Pancreas (tissue), 10 donors: Measurements from ENCODE around the gene RBMS1. TPM values are rescaled to one million over a fixed set of nuclear protein-coding genes. Genes with fewer than 3 reads are reported as not detected.
"Not testable (repeated sequence)": the region's sequence is repeated elsewhere in the genome, so short reads cannot be mapped to it uniquely, and the experiment has no call there.

Source experiments
- ATAC-seq, 4 donors: fragments of 200-7000 bp; cut with Tn5 transposase; one replicate each; pipeline versions ENCODE4 v1.8.0 to v1.9.1; 2020; ENCODE audit warnings: mild to moderate bottlenecking in 4 of 4, moderate library complexity in 4 of 4
- DNase-seq, 6 donors: peaks; one replicate each; pipeline ENCODE4 v3.0.0-alpha.2; 2020
- FAIRE-seq: peaks from 2 replicates; lab custom pipeline; 2012; peaks lifted over from hg19 to GRCh38; lab: Jason Lieb, UNC
- H3K27ac ChIP-seq, 4 donors: fragments of 200-600 bp; sonication (generic); 1 replicate in 3 of 4; 2 replicates in 1 of 4; pipeline versions ENCODE4 v1.5.0 to v1.8.0; 2020
- H3K27me3 ChIP-seq, 4 donors: fragments of 200-600 bp; one replicate each; pipeline ENCODE4 v1.8.0; 2021
- H3K36me3 ChIP-seq, 3 donors: fragments of 200-600 bp; sonication (generic) in 1 of 3; one replicate each; pipeline versions ENCODE4 v1.5.0 to v1.8.0; 2020 to 2021
- H3K4me1 ChIP-seq, 3 donors: fragments of 200-600 bp; one replicate each; pipeline ENCODE4 v1.8.0; 2021
- H3K4me3 ChIP-seq, 4 donors: fragments of 200-600 bp; sonication (generic) in 2 of 4; one replicate each; pipeline versions ENCODE4 v1.5.0 to v1.8.0; 2020 to 2021
- H3K9me3 ChIP-seq, 4 donors: fragments of 200-600 bp; one replicate each; pipeline ENCODE4 v1.8.0; 2021
- WGBS, 2 donors: extraction: QIAGEN DNeasy Blood & Tissue Kit; methylation state at CpG; one replicate each; pipeline ENCODE4 v1.1.7; 2013; 5-methylcytosine and 5-hydroxymethylcytosine counted together
- intact Hi-C, 3 donors: fragments of 100-400 bp; cut with DNase I; formaldehyde crosslinking; loops; one replicate each; pipeline versions ENCODE4 v1.11.1 to v1.14.2; 2022
- polyA plus RNA-seq, 2 donors: library from polyadenylated mRNA; stranded (reverse); fragments of 200-250 nt; gene quantifications; one replicate each; pipeline ENCODE4 v1.2.3, GENCODE V29; 2013
- total RNA-seq, 6 donors: library from RNA; stranded (reverse); fragmentation: NEBNext Ultra II Directional in 4 of 6; extraction: Animal tissue kit (Norgen Biotek cat#: 25700) in 4 of 6; gene quantifications; one replicate each; pipeline versions ENCODE4 v1.2.1 to v1.2.4, GENCODE V29; 2021 to 2023
- TF ChIP-seq, protein P1 (sequence below), 4 donors: fragments of 200-600 bp; sonication (generic) in 3 of 4; IDR thresholded peaks; one replicate each; pipeline versions ENCODE4 v1.5.0 to v1.8.0; 2021; ENCODE audit warnings: antibody characterized with exemption in 4 of 4
- donor health status: healthy with polysubstance abuse.
- donor health status: DM: no; HTN: no; CAD: no; lungs with moderate emphysema.
- donor health status: DM: no; HTN: no; CAD: no.
- donor health status: control.
- donor health status: control.
- donor health status: Bipolar disorder and iron deficiency.
- donor health status: DM: yes; HTN: yes; CAD: no.
- donor health status: DM: no; HTN: no; CAD: no.
- donor health status: DM: no; HTN: no; CAD: no.
- donor health status: DM: yes; HTN: yes; CAD: no.

The RBMS1 gene
- total and polyA plus RNA-seq, 8 donors = 6.3 to 26.1 (median 8.7) TPM

- no peak for FAIRE-seq
- Histone ChIP-seq H3K4me1 (peaks cover 0 to 46% (median 22%) of the 10 kb centered on the region in 3 donors), H3K27ac (no peak overlapping the region), H3K36me3 (no peaks in the 10 kb centered on the region), H3K9me3 (no peaks in the 10 kb centered on the region), H3K27me3 (no peaks in the 10 kb centered on the region), H3K4me3 (no peak overlapping the region)
- ATAC-seq = no peak
- 84 to 100% methylated on average over 1 of the region's 1 CpG for WGBS, 2 donors
- intact Hi-C loops = no loop called here
- DNase-seq = no peak
- TF ChIP-seq, protein P1, sequence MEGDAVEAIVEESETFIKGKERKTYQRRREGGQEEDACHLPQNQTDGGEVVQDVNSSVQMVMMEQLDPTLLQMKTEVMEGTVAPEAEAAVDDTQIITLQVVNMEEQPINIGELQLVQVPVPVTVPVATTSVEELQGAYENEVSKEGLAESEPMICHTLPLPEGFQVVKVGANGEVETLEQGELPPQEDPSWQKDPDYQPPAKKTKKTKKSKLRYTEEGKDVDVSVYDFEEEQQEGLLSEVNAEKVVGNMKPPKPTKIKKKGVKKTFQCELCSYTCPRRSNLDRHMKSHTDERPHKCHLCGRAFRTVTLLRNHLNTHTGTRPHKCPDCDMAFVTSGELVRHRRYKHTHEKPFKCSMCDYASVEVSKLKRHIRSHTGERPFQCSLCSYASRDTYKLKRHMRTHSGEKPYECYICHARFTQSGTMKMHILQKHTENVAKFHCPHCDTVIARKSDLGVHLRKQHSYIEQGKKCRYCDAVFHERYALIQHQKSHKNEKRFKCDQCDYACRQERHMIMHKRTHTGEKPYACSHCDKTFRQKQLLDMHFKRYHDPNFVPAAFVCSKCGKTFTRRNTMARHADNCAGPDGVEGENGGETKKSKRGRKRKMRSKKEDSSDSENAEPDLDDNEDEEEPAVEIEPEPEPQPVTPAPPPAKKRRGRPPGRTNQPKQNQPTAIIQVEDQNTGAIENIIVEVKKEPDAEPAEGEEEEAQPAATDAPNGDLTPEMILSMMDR (IDR thresholded peaks at IDR 0.05) = no peak
Measured at GRCh38 chr2:160372010-160372356, 121.6 kb downstream of the RBMS1 start.

- 62 to 63% methylated on average over 8 of the region's 8 CpGs for WGBS, 2 donors
- H3K36me3 ChIP-seq = no peaks in the 10 kb centered on the region
- peaks cover 0 to 42% (median 22%) of the 10 kb centered on the region in 3 donors for H3K4me1 ChIP-seq
- ATAC-seq = no peak
- H3K9me3 ChIP-seq = no peaks in the 10 kb centered on the region
- DNase-seq = no peak
- intact Hi-C loops = no loop called here
- H3K4me3 ChIP-seq = no peak overlapping the region
- TF ChIP-seq, protein P1 (IDR thresholded peaks at IDR 0.05) = no peak
- H3K27me3 ChIP-seq = no peaks in the 10 kb centered on the region
- H3K27ac ChIP-seq = peak overlapping the region in 1 of 4 donors; percentile 24
- FAIRE-seq = no peak
Measured at GRCh38 chr2:160371251-160372009, 122.2 kb downstream of the RBMS1 start.

GRCh38 chr2:160368988-160369930 is 124.3 kb downstream of the RBMS1 start:
- 62 to 65% methylated on average over 7 of the region's 7 CpGs for WGBS, 2 donors
- Histone ChIP-seq H3K4me3 (no peak overlapping the region), H3K4me1 (peaks cover under 1 to 41% (median 28%) of the 10 kb centered on the region in 3 donors), H3K27ac (no peak overlapping the region), H3K36me3 (no peaks in the 10 kb centered on the region), H3K9me3 (no peaks in the 10 kb centered on the region), H3K27me3 (no peaks in the 10 kb centered on the region)
- FAIRE-seq = no peak
- peak; percentile 78 to 89 (median 86) for ATAC-seq
- intact Hi-C loops = no loop called here
- peak in 4 of 6 donors; percentile 59 to 67 (median 62) for DNase-seq
- TF ChIP-seq, protein P1 (IDR thresholded peaks at IDR 0.05) = no peak

DNA sequence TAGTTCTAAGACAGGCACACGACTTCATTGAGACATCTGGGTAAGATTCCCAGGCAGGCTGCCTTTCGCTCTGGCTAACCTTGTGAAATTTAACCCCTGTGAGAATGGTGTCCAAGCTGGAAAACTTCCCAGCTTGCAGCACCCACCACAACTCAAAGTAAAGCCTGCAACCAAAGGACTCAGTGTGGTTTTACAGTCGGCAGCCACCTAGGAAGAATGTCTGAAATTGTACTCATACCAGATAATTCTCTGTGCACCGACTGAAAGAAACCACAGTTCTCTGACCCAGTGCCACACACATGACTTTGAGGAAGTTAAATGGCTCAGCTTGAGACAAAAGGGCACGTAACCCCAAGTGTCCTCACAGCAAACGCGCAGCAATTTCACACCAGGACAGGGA is 125.7 kb downstream of the RBMS1 start:
- Histone ChIP-seq H3K36me3 (no peaks in the 10 kb centered on the region), H3K4me1 (peaks cover 7 to 49% (median 28%) of the 10 kb centered on the region in 3 donors), H3K27me3 (no peaks in the 10 kb centered on the region), H3K9me3 (no peaks in the 10 kb centered on the region), H3K4me3 (no peak overlapping the region), H3K27ac (no peak overlapping the region)
- intact Hi-C loops = no loop called here
- TF ChIP-seq, protein P1 (IDR thresholded peaks at IDR 0.05) = no peak
- FAIRE-seq (no peak), DNase-seq (no peak), ATAC-seq (peak in 3 of 4 donors; percentile 28 to 63 (median 56))
- WGBS, 2 donors = 51 to 52% methylated on average over 7 of the region's 7 CpGs

DNA sequence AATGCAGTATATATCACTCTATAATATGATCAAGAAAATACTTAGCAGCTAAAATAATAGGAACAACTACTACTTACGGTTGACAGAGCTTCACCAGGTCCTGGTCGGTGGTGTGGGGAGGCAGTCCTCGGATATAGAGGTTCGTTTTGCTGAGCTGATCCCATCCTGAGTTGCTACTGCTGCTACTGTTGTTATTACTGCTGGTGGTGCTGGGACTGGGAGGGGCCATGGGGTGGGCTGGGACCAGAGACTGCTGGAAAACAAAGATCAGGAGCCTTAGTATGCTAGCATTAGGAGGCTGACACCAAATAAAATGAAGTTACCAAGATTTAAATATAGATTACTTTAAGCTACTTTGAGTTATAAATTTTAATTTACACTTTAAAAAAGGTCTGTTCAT is 126.5 kb downstream of the RBMS1 start:
- WGBS, 2 donors = 78 to 93% methylated on average over 4 of the region's 4 CpGs
- DNase-seq, H3K4me3 ChIP-seq, H3K27me3 ChIP-seq, intact Hi-C loops, ATAC-seq, H3K27ac ChIP-seq, FAIRE-seq, H3K36me3 ChIP-seq, H3K9me3 ChIP-seq: not testable (repeated sequence)
- H3K4me1 ChIP-seq = peaks cover 7 to 46% (median 28%) of the 10 kb centered on the region in 3 donors
